Testis (tissue), 2 donors: ENCODE measurements around the gene ADAM33.

Experiments
- CTCF ChIP-seq, 3 experiments: fragments of 450-650 bp in 2 of 3; fragments of 200-600 bp in 1 of 3; sonication (generic) in 1 of 3; IDR thresholded peaks; one replicate each; pipeline ENCODE4 v1.5.1; 2016 to 2019; ENCODE audit warnings: antibody characterized with exemption in 3 of 3, mild to moderate bottlenecking in 2 of 3, moderate library complexity in 1 of 3
- POLR2A ChIP-seq: fragments of 450-650 bp; IDR thresholded peaks from one replicate; pipeline ENCODE4 v1.6.1; 2017; ENCODE audit warnings: antibody characterized with exemption, mild to moderate bottlenecking, moderate library complexity

- TF ChIP-seq CTCF (IDR thresholded peaks at IDR 0.05) (no peak), POLR2A (no peak)
These were observed 32.3 kb upstream of the ADAM33 start for GRCh38 chr20:3714092-3714491.
